ENCODE results near the gene CNOT4.
"Not testable (repeated sequence)": the region's sequence is repeated elsewhere in the genome, so short reads cannot be mapped to it uniquely, and the experiment has no call there.

The CNOT4 gene

GRCh38 chr7:135512135-135512887 lies 2.4 kb upstream of the CNOT4 start:
- peak; percentile 71 for DNase-seq (ENCODE audit: low spot score)

GRCh38 chr7:135510592-135511183 lies 786 bp upstream of the CNOT4 start:
- peak; percentile 27 for DNase-seq (ENCODE audit: low spot score)

GRCh38 chr7:135509589-135509838 lies 388 bp downstream of the CNOT4 start:
- DNase-seq (ENCODE audit: low spot score) = no peak

- DNase-seq (ENCODE audit: low spot score) = peak; percentile 38
Measured at GRCh38 chr7:135508883-135509588, 866 bp downstream of the CNOT4 start.

- DNase-seq (ENCODE audit: low spot score) = no peak
Measured at GRCh38 chr7:135501402-135501801, 8.5 kb downstream of the CNOT4 start.

GRCh38 chr7:135499818-135500217 lies 10.1 kb downstream of the CNOT4 start:
- DNase-seq (ENCODE audit: low spot score) = no peak

GRCh38 chr7:135497161-135497560 lies 12.7 kb downstream of the CNOT4 start:
- not testable (repeated sequence) for DNase-seq (ENCODE audit: low spot score)

GRCh38 chr7:135493362-135493761 lies 16.5 kb downstream of the CNOT4 start:
- no peak for DNase-seq (ENCODE audit: low spot score)

GRCh38 chr7:135492151-135492550 lies 17.8 kb downstream of the CNOT4 start:
- DNase-seq (ENCODE audit: low spot score) = no peak

GRCh38 chr7:135490783-135491182 lies 19.1 kb downstream of the CNOT4 start:
- no peak for DNase-seq (ENCODE audit: low spot score)

GRCh38 chr7:135489791-135490190 lies 20.1 kb downstream of the CNOT4 start:
- DNase-seq (ENCODE audit: low spot score) = no peak

GRCh38 chr7:135486261-135486920 lies 23.5 kb downstream of the CNOT4 start:
- DNase-seq (ENCODE audit: low spot score) = no peak

GRCh38 chr7:135481598-135481979 lies 28.3 kb downstream of the CNOT4 start:
- no peak for DNase-seq (ENCODE audit: low spot score)

GRCh38 chr7:135480966-135481597 lies 28.8 kb downstream of the CNOT4 start:
- no peak for DNase-seq (ENCODE audit: low spot score)

- no peak for DNase-seq (ENCODE audit: low spot score)
Measured at GRCh38 chr7:135475521-135475920, 34.4 kb downstream of the CNOT4 start.

GRCh38 chr7:135469705-135470104 lies 40.2 kb downstream of the CNOT4 start:
- DNase-seq (ENCODE audit: low spot score) = not testable (repeated sequence)

- no peak for DNase-seq (ENCODE audit: low spot score)
Measured at GRCh38 chr7:135467207-135467711, 42.6 kb downstream of the CNOT4 start.

GRCh38 chr7:135466442-135467206 lies 43.3 kb downstream of the CNOT4 start:
- no peak for DNase-seq (ENCODE audit: low spot score)

GRCh38 chr7:135463908-135464307 lies 46.0 kb downstream of the CNOT4 start:
- DNase-seq (ENCODE audit: low spot score) = no peak

GRCh38 chr7:135459951-135460567 lies 49.8 kb downstream of the CNOT4 start:
- DNase-seq (ENCODE audit: low spot score) = no peak

GRCh38 chr7:135459076-135459475 lies 50.8 kb downstream of the CNOT4 start:
- DNase-seq (ENCODE audit: low spot score) = no peak

Data from Ammon's horn (tissue), 1 donor.